HG03571 (cell line): ENCODE data around the gene RNF213.

Experiments used
- ATAC-seq: cut with Tn5 transposase; IDR thresholded peaks from one replicate; pipeline ENCODE4 v1.9.1; 2021; ENCODE audit not compliant: unreplicated experiment

Gene RNF213

GRCh38 chr17:80445726-80446110 is 185.1 kb downstream of the RNF213 start:
- no peak for ATAC-seq

DNA sequence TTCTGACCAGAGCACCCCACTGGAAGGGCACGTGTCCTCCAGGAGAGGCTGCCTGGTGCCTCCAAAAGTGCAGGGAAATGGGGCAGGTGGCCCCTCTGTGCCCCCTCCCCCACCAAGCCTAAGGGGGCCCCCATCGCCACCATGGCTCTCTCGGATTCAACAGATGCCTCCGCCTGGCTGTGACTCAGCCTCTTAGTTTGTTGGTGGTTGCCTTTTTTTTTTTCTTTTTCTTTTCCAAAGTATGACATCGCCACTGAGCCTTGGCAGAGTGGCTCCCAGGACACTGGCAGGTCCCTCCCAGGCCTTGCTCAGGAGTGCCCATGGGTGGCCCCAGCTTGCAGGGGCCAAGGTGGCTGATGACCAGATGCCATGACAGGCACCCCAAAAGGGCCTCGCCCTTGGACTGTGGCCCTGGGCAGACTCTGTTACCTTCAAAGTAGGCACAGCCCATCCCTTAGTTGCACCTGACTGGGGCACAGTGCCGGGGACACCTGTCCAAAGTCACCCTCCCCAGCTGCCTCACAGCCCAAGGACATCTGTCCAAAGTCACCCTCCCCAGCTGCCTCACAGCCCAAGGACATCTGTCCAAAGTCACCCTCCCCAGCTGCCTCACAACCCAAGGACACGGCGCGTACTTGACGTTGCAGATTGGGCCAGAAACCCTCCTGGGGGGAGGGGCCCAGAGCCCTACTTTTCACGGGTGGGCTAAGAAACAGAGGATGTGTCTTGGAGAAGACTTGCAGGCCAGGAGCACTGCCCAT is 186.2 kb downstream of the RNF213 start:
- ATAC-seq: no peak

DNA sequence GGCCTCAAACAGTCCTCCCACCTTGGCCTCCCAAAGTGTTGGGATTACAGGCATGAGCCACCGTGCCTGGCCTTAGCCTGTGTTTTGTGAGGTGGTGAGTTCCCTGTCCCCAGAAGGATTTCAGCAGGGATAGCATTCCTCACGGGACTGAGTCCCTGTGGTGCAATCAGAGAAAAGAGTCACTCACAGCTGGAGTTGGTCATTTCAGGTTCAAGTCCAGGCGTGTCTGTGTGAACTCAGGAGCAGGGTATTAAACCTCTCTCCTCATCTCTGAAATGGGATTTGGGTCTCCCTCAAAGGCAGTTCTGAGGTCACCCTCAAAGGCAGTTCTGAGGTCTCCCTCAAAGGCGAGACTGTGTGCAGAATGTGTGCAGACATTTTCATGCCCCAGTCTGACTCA is 187.1 kb downstream of the RNF213 start:
- ATAC-seq: no peak
